OCI-LY7 (cell line): Measurements from ENCODE around the gene TXNDC11. TPM values are rescaled to one million over a fixed set of nuclear protein-coding genes. Genes with fewer than 3 reads are reported as not detected.

Source experiments
- BruUV-seq: library from RNA; stranded (reverse); fragments of 400-500 nt; replicated peaks from 2 replicates; lab custom pipeline; 2021; lab: Mats Ljungman, UMichigan
- CTCF ChIA-PET: fragments of 300-600 bp; sonication (Branson Sonifier 250); formaldehyde crosslinking; loops from one replicate; lab custom pipeline; 2022; ENCODE audit warnings: antibody characterized with exemption; ENCODE audit not compliant: unreplicated experiment; lab: Charles Lee
- POLR2A ChIA-PET: fragments of 300-600 bp; sonication (Branson Sonifier 250); formaldehyde crosslinking; loops from one replicate; lab custom pipeline; 2022; ENCODE audit warnings: antibody characterized with exemption; lab: Charles Lee
- DNase-seq: peaks from one replicate; pipeline ENCODE4 v3.0.0-alpha.2; 2015; ENCODE audit warnings: low spot score
- H2AFZ ChIP-seq: fragments of 200-600 bp; sonication (generic), shearing (Covaris generic); 2 replicates; pipeline ENCODE4 v1.6.1; 2014; ENCODE audit warnings: mild to moderate bottlenecking, antibody characterized with exemption, low read length, moderate library complexity
- H3K27ac ChIP-seq: fragments of 200-600 bp; sonication (generic); 2 replicates; pipeline ENCODE4 v1.5.1; 2014; ENCODE audit warnings: mixed run types, low read depth, mild to moderate bottlenecking, moderate library complexity, low read length, inconsistent platforms; ENCODE audit not compliant: poor library complexity, severe bottlenecking
- H3K36me3 ChIP-seq: fragments of 200-600 bp; sonication (generic); 2 replicates; pipeline ENCODE4 v1.6.1; 2014; ENCODE audit warnings: mild to moderate bottlenecking, antibody characterized with exemption, low read length, moderate library complexity, mixed read lengths; ENCODE audit not compliant: insufficient read depth
- H3K4me1 ChIP-seq: fragments of 200-600 bp; sonication (generic); 2 replicates; pipeline ENCODE4 v1.5.1; 2014; ENCODE audit warnings: mild to moderate bottlenecking, low read length; ENCODE audit not compliant: insufficient read depth, poor library complexity, severe bottlenecking
- H3K4me2 ChIP-seq: fragments of 200-600 bp; sonication (generic); 2 replicates; pipeline ENCODE4 v1.6.1; 2014; ENCODE audit warnings: mild to moderate bottlenecking, low read length
- H3K4me3 ChIP-seq: fragments of 200-600 bp; sonication (generic); 2 replicates; pipeline ENCODE4 v1.5.1; 2014; ENCODE audit warnings: mild to moderate bottlenecking, low read depth, low read length; ENCODE audit not compliant: poor library complexity, severe bottlenecking
- H3K79me2 ChIP-seq: fragments of 200-600 bp; sonication (generic); 2 replicates; pipeline ENCODE4 v1.6.1; 2016; ENCODE audit warnings: low read depth, mild to moderate bottlenecking, low read length, moderate library complexity, mixed read lengths; ENCODE audit not compliant: insufficient read depth
- H3K9me2 ChIP-seq: fragments of 200-600 bp; sonication (generic); 2 replicates; pipeline ENCODE4 v1.6.1; 2016; ENCODE audit warnings: mild to moderate bottlenecking, low read length, mixed read lengths; ENCODE audit not compliant: insufficient read depth
- H3K9me3 ChIP-seq: fragments of 200-600 bp; sonication (generic); 2 replicates; pipeline ENCODE4 v1.6.1; 2014; ENCODE audit warnings: mild to moderate bottlenecking, mixed run types, low read length, mixed read lengths
- H4K20me1 ChIP-seq: fragments of 200-600 bp; sonication (generic); 2 replicates; pipeline ENCODE4 v1.6.1; 2014; ENCODE audit warnings: mild to moderate bottlenecking, antibody characterized with exemption, low read length, moderate library complexity, mixed read lengths; ENCODE audit not compliant: insufficient read depth
- CTCF ChIP-seq: fragments of 200-600 bp; sonication (generic); conservative IDR thresholded peaks from 2 replicates; pipeline ENCODE4 v1.5.1; 2014; ENCODE audit warnings: mild to moderate bottlenecking, antibody characterized with exemption, low read length, moderate library complexity, mixed read lengths
- EZH2phosphoT487 ChIP-seq: fragments of 200-600 bp; sonication (generic); IDR thresholded peaks from 2 replicates; pipeline ENCODE4 v1.6.1; 2018; ENCODE audit warnings: low read depth, borderline replicate concordance, mild to moderate bottlenecking, mixed run types, antibody characterized with exemption, low read length, moderate library complexity, mixed read lengths
- intact Hi-C: fragments of 100-400 bp; cut with micrococcal nuclease; formaldehyde crosslinking; loops from one replicate; pipeline ENCODE4 v1.10.0; 2022; ENCODE audit not compliant: unreplicated experiment
- total RNA-seq, 2 experiments: library from RNA; depleted of rRNA in 1 of 2; stranded (reverse); fragments of >200 nt in 1 of 2; shearing (Covaris generic) in 1 of 2; gene quantifications; 2 replicates each; pipeline ENCODE4 v1.2.3, GENCODE V29; 2014 to 2022

TXNDC11 gene
- total RNA-seq, 2 experiments from 2014 or later, result 88.6 to 96.0 TPM

- peaks cover 19% of the 10 kb centered on the region; the same call in 1 of the 2 replicates for H3K36me3 ChIP-seq
- BruUV-seq, result no TSS peak
- peak overlapping the region; percentile 80 for H3K4me2 ChIP-seq
- H3K9me2 ChIP-seq, result no peaks in the 10 kb centered on the region
- no peaks in the 10 kb centered on the region for H3K9me3 ChIP-seq
- ChIA-PET CTCF (no interaction called here), POLR2A (interaction anchor here (0.7 to 0.9 kb wide), 2 partner anchors 14 to 58 kb away, joined by 4 to 5 read pairs; partner anchors contain the start of gene ZC3H7A)
- H4K20me1 ChIP-seq, result no peaks in the 10 kb centered on the region
- peak overlapping the region; percentile 53 for H3K4me3 ChIP-seq
- DNase-seq, result no peak
- intact Hi-C loops, result loop anchor here (5.0 kb wide), 1 partner anchor 42 kb away; the partner anchor contains the start of gene TXNDC11
- H3K4me1 ChIP-seq, result peaks cover 63% of the 10 kb centered on the region
- no peak overlapping the region for H2AFZ ChIP-seq
- TF ChIP-seq CTCF, result no peak
- TF ChIP-seq EZH2phosphoT487, result no peak
- peaks cover 75% of the 10 kb centered on the region; the same call in 1 of the 2 replicates for H3K79me2 ChIP-seq
- H3K27ac ChIP-seq, result peak overlapping the region; percentile 85
Observed at GRCh38 chr16:11784038-11784369, 41.3 kb upstream of the TXNDC11 start.

DNA sequence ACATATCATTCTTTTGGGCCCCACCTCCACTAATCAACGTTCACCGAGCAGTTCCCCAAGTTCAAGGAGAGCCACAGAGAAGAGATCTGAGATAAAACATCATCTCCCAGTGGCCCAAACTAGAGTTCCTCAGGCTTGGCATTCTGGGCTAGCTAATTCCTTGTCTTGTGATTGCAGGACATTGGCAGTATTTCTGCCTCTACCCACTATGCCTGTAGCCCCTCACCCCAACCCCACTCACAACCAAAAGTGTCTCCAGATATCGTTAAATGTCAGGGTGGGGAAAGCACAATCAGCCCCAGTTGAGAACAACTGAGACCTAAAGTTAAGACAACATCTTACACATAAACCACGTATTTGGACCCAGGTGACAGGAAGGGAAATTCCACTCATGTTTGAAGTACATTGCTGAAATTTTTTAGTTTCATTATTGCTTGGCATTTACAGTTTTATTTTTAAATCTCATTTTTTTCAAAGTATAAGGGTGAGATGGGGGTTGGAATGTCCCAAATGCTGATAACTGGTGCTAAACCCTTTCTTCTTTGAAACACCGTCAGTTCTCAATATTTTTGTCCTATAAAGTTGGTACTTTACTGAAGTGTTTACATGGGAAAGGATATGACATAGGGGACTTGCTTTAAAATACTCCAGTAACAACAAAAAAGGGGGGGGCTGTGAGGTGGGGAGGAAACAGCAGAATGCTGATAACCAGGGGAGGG is 40.8 kb upstream of the TXNDC11 start:
- Histone ChIP-seq H3K79me2 (peaks cover 71% of the 10 kb centered on the region; the same call in 1 of the 2 replicates), H3K4me1 (peaks cover 63% of the 10 kb centered on the region)
- POLR2A ChIA-PET, result interaction anchor here (0.9 to 3.6 kb wide), 3 partner anchors 13 to 41 kb away, joined by 5 to 18 read pairs (median 10); partner anchors contain the start of genes TXNDC11 and ZC3H7A

More for the DNA sequence above, 40.8 kb upstream of the TXNDC11 start:
- no peak for TF ChIP-seq EZH2phosphoT487
- no peak for TF ChIP-seq CTCF
- no peaks in the 10 kb centered on the region for H4K20me1 ChIP-seq
- H3K9me2 ChIP-seq, result no peaks in the 10 kb centered on the region
- CTCF ChIA-PET, result no interaction called here
- intact Hi-C loops, result loop anchor here (5.0 kb wide), 1 partner anchor 41 kb away; the partner anchor contains the start of gene TXNDC11
- DNase-seq, result peak; percentile 47
- H2AFZ ChIP-seq, result no peak overlapping the region
- peaks cover 23% of the 10 kb centered on the region for H3K36me3 ChIP-seq
- BruUV-seq, result no TSS peak
- H3K9me3 ChIP-seq, result no peaks in the 10 kb centered on the region
- peak overlapping the region; percentile 53 for H3K4me3 ChIP-seq
- H3K27ac ChIP-seq, result peak overlapping the region; percentile 85
- peak overlapping the region; percentile 80 for H3K4me2 ChIP-seq
